H1 (cell line): ENCODE measurements around the gene XKR7. TPM values are rescaled to one million over a fixed set of nuclear protein-coding genes. Genes with fewer than 3 reads are reported as not detected.
A peak's percentile ranks its signal among the peaks of the same experiment; 100 is the strongest.

Experiments
- CTCF ChIA-PET: fragments of 300-600 bp; sonication (Branson Sonifier 250); formaldehyde crosslinking; loops from one replicate; lab custom pipeline; 2021; ENCODE audit not compliant: partially characterized antibody; lab: Charles Lee
- POLR2A ChIA-PET: fragments of 300-600 bp; sonication (Branson Sonifier 250); formaldehyde crosslinking; loops from one replicate; lab custom pipeline; 2021; ENCODE audit warnings: inconsistent platforms; ENCODE audit not compliant: partially characterized antibody; lab: Charles Lee
- DNase-seq, 2 experiments: peaks; one replicate each; pipeline versions ENCODE4 v3.0.0 to v3.0.0-alpha.2; 2010 to 2022; ENCODE audit warnings: low spot score in 2 of 2, low read depth in 1 of 2, mixed read lengths in 1 of 2
- FAIRE-seq: peaks from 2 replicates; lab custom pipeline; 2011; peaks lifted over from hg19 to GRCh38; lab: Jason Lieb, UNC
- H2AFZ ChIP-seq: 2 replicates; pipeline ENCODE4 v1.8.1; 2012; ENCODE audit warnings: low read length, inconsistent platforms
- H2AK5ac ChIP-seq: 2 replicates; pipeline ENCODE4 v1.6.1; 2013; ENCODE audit warnings: low read depth, low read length
- H2BK120ac ChIP-seq: replicated peaks from 2 replicates; pipeline ENCODE3; 2013; ENCODE audit warnings: low read depth, low read length, inconsistent platforms
- H2BK12ac ChIP-seq: 2 replicates; pipeline ENCODE4 v1.6.1; 2013; ENCODE audit warnings: low read depth, low read length
- H2BK15ac ChIP-seq: 2 replicates; pipeline ENCODE4 v1.6.1; 2013; ENCODE audit warnings: low read length
- H2BK20ac ChIP-seq: 2 replicates; pipeline ENCODE4 v1.6.1; 2013; ENCODE audit warnings: low read length
- H2BK5ac ChIP-seq: 2 replicates; pipeline ENCODE4 v1.6.1; 2013; ENCODE audit warnings: low read depth, low read length
- H3K14ac ChIP-seq: 2 replicates; pipeline ENCODE4 v1.6.1; 2013; ENCODE audit warnings: inconsistent platforms; ENCODE audit not compliant: insufficient read length
- H3K18ac ChIP-seq: 2 replicates; pipeline ENCODE4 v1.6.1; 2013; ENCODE audit warnings: low read length; ENCODE audit errors: extremely low read depth
- H3K23ac ChIP-seq: 2 replicates; pipeline ENCODE4 v1.6.1; 2013; ENCODE audit warnings: inconsistent platforms; ENCODE audit not compliant: insufficient read length
- H3K23me2 ChIP-seq: 2 replicates; pipeline ENCODE4 v1.6.1; 2013; ENCODE audit warnings: low read depth, low read length
- H3K27ac ChIP-seq: 2 replicates; pipeline ENCODE4 v1.6.1; 2011; ENCODE audit warnings: low read depth, low read length, inconsistent platforms
- H3K27me3 ChIP-seq, 4 experiments: replicated peaks in 1 of 4; 1 replicate in 1 of 4; 2 replicates in 3 of 4; pipeline versions ENCODE4 v1.6.1 to v1.8.1; 2011 to 2013; ENCODE audit warnings: low read length in 3 of 4, mild to moderate bottlenecking in 3 of 4, inconsistent platforms in 2 of 4, mixed read lengths in 2 of 4, moderate library complexity in 1 of 4; ENCODE audit not compliant: control insufficient read depth in 3 of 4, insufficient read depth in 3 of 4; ENCODE audit errors: extremely low read depth in 1 of 4
- H3K36me3 ChIP-seq, 4 experiments: 2 replicates each; pipeline versions ENCODE4 v1.6.1 to v1.8.1; 2011 to 2013; ENCODE audit warnings: mild to moderate bottlenecking in 4 of 4, low read length in 3 of 4, moderate library complexity in 2 of 4, control low read depth in 1 of 4, inconsistent platforms in 1 of 4; ENCODE audit not compliant: insufficient read depth in 4 of 4, control insufficient read depth in 2 of 4
- H3K4ac ChIP-seq: replicated peaks from 2 replicates; pipeline ENCODE3; 2013; ENCODE audit warnings: low read length, low read depth, mixed read lengths, inconsistent platforms; ENCODE audit not compliant: insufficient read length
- H3K4me1 ChIP-seq, 4 experiments: replicated peaks in 1 of 4; 1 replicate in 1 of 4; 2 replicates in 3 of 4; pipeline versions ENCODE4 v1.6.1 to v1.8.1; 2011 to 2013; ENCODE audit warnings: low read length in 3 of 4, inconsistent platforms in 2 of 4, mixed read lengths in 1 of 4; ENCODE audit not compliant: insufficient read depth in 4 of 4, control insufficient read depth in 3 of 4
- H3K4me2 ChIP-seq, 2 experiments: 2 replicates each; pipeline versions ENCODE4 v1.6.1 to v1.8.1; 2011 to 2013; ENCODE audit warnings: low read depth in 2 of 2, low read length in 2 of 2, control low read depth in 1 of 2, inconsistent platforms in 1 of 2, mild to moderate bottlenecking in 1 of 2; ENCODE audit not compliant: insufficient read depth in 1 of 2
- H3K4me3 ChIP-seq, 4 experiments: fragments of 200-600, 300-600 bp in 1 of 4; sonication (generic), shearing (Covaris generic), sonication (Bioruptor Twin) in 1 of 4; 2 replicates each; pipeline versions ENCODE4 v1.5.1 to v1.8.1; 2011 to 2016; ENCODE audit warnings: low read length in 4 of 4, low read depth in 3 of 4, control low read depth in 2 of 4, inconsistent platforms in 2 of 4, mild to moderate bottlenecking in 2 of 4, mixed read lengths in 1 of 4, moderate library complexity in 1 of 4; ENCODE audit not compliant: insufficient read depth in 2 of 4; ENCODE audit errors: extremely low read depth in 1 of 4
- H3K56ac ChIP-seq: replicated peaks from 2 replicates; pipeline ENCODE3; 2013; ENCODE audit warnings: low read depth, mild to moderate bottlenecking, mixed read lengths, low read length, inconsistent platforms; ENCODE audit not compliant: insufficient read length
- H3K79me1 ChIP-seq: 2 replicates; pipeline ENCODE4 v1.6.1; 2013; ENCODE audit warnings: low read depth, low read length, control low read depth
- H3K79me2 ChIP-seq, 2 experiments: 2 replicates each; pipeline versions ENCODE4 v1.6.1 to v1.8.1; 2012 to 2013; ENCODE audit warnings: low read length in 2 of 2, mild to moderate bottlenecking in 2 of 2, inconsistent platforms in 1 of 2; ENCODE audit not compliant: insufficient read depth in 2 of 2, control insufficient read depth in 1 of 2
- H3K9ac ChIP-seq, 4 experiments: replicated peaks in 1 of 4; 1 replicate in 1 of 4; 2 replicates in 3 of 4; pipeline versions ENCODE4 v1.6.1 to v1.8.1; 2011 to 2013; ENCODE audit warnings: low read depth in 3 of 4, low read length in 3 of 4, control low read depth in 2 of 4, mild to moderate bottlenecking in 2 of 4, moderate library complexity in 2 of 4, inconsistent platforms in 1 of 4; ENCODE audit errors: extremely low read depth in 1 of 4
- H3K9me3 ChIP-seq, 2 experiments: 2 replicates each; pipeline versions ENCODE4 v1.6.1 to v1.8.1; 2012 to 2013; ENCODE audit warnings: mild to moderate bottlenecking in 2 of 2, moderate library complexity in 2 of 2, control low read depth in 1 of 2, inconsistent platforms in 1 of 2, low read depth in 1 of 2, low read length in 1 of 2, mixed read lengths in 1 of 2; ENCODE audit not compliant: insufficient read depth in 2 of 2
- H4K20me1 ChIP-seq, 2 experiments: replicated peaks in 1 of 2; 2 replicates each; pipeline versions ENCODE3 to v1.8.1; 2011 to 2013; ENCODE audit warnings: inconsistent platforms in 2 of 2, low read length in 2 of 2, mild to moderate bottlenecking in 1 of 2; ENCODE audit not compliant: insufficient read depth in 2 of 2, control insufficient read depth in 1 of 2
- H4K5ac ChIP-seq: 2 replicates; pipeline ENCODE4 v1.6.1; 2013; ENCODE audit warnings: low read length, low read depth, mixed read lengths, inconsistent platforms; ENCODE audit not compliant: insufficient read length
- H4K8ac ChIP-seq: 2 replicates; pipeline ENCODE4 v1.8.0; 2013; ENCODE audit warnings: mild to moderate bottlenecking, moderate library complexity, low read length, inconsistent platforms; ENCODE audit not compliant: insufficient read depth; ENCODE audit errors: extremely low read depth
- H4K91ac ChIP-seq: replicated peaks from 2 replicates; pipeline ENCODE3; 2013; ENCODE audit warnings: low read length, mixed read lengths, inconsistent platforms; ENCODE audit not compliant: insufficient read length
- KDM1A ChIP-seq: fragments of 200-600, 300-600 bp; sonication (generic); IDR thresholded peaks from 2 replicates; pipeline ENCODE4 v1.7.1; 2016; ENCODE audit warnings: mild to moderate bottlenecking, low read length, borderline replicate concordance
- MAFK ChIP-seq: IDR thresholded peaks from 2 replicates; pipeline ENCODE4 v1.6.1; 2012; ENCODE audit warnings: low read depth, mild to moderate bottlenecking, improper control_type of control experiment, low read length
- TEAD4 ChIP-seq: IDR thresholded peaks from 2 replicates; pipeline ENCODE4 v1.6.1; 2012; ENCODE audit warnings: low read depth, low read length, inconsistent platforms, mixed read lengths
- WGBS, 2 experiments: shearing (Covaris generic) in 1 of 2; methylation state at CpG; one replicate each; pipeline versions ENCODE4 v1.1.6 to v1.1.7; 2013 to 2015; ENCODE audit warnings: low lambda C conversion rate in 2 of 2, mixed read lengths in 2 of 2, inconsistent platforms in 1 of 2, low coverage in 1 of 2, missing lambda C conversion rate in 1 of 2; ENCODE audit not compliant: insufficient replicate concordance in 2 of 2, insufficient coverage in 1 of 2, insufficient read length in 1 of 2; ENCODE audit errors: extremely low coverage in 1 of 2, missing lambda C conversion rate in 1 of 2; 5-methylcytosine and 5-hydroxymethylcytosine counted together
- polyA plus RNA-seq, 7 experiments: library from polyadenylated mRNA; depleted of rRNA in 3 of 7; stranded (reverse) in 5 of 7; unstranded in 2 of 7; fragments of >200 nt in 5 of 7; fragments of 200-250 nt in 2 of 7; gene quantifications; 1 replicate in 5 of 7; 2 replicates in 1 of 7; 4 replicates in 1 of 7; pipeline versions ENCODE4 v1.2.1 to v1.2.3, GENCODE V29; 2011 to 2013; ENCODE audit warnings: missing spikeins in 2 of 7, mixed read lengths in 2 of 7
- total RNA-seq: library from RNA; stranded (reverse); fragmentation: NEBNext Ultra II Directional; extraction: Animal tissue kit (Norgen Biotek cat#: 25700); gene quantifications from 2 replicates; pipeline ENCODE4 v1.2.1, GENCODE V29; 2021

The XKR7 gene
- total and polyA plus RNA-seq, 2 of the 8 experiments (the other 6 are each of a cell fraction or from before 2014, with no cell fraction given) = 1.8 to 2.4 TPM

DNA sequence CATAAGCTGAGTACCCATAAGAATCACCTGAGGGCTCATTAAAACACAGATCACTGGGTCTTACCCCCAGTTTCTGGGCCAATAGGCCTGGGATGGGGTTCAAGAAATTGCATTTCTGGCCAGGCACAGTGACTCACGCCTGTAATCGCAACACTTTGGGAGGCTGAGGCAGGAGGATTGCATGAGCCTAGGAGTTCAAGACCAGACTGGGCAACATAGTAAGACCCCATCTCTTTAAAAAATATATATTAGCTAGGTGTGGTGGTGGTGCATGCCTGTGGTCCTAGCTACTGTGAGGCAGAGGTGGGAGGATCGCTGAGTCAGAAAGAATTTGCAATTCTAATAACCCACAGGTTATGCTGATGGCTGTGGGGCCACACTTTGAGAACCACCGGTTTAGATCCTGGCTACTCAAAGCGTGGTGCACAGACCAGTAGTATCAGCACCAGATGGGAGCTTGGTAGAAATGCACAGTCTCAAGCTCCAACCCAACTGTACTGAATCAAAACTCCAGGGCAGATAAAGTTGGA lies 44.3 kb downstream of the XKR7 start:
- Histone ChIP-seq H2AK5ac (no peak overlapping the region), H3K4me2 (peak overlapping the region in 1 of 2 experiments; percentile 10; a peak in 1 of 4 replicates), H3K23me2 (peaks cover 2% of the 10 kb centered on the region; the same call in 1 of the 2 replicates), H3K4ac (no peak overlapping the region), H4K20me1 (no peaks in the 10 kb centered on the region), H3K27me3 (peaks cover 0 to 3% (median under 1%) of the 10 kb centered on the region in 4 experiments; a peak in 2 of 7 replicates), H3K79me1 (no peaks in the 10 kb centered on the region), H2BK15ac (peak overlapping the region; percentile 25; the same call in 1 of the 2 replicates), H3K4me3 (no peak overlapping the region), H3K18ac (no peak overlapping the region), H2BK120ac (no peak overlapping the region), H2BK20ac (0 out of 2 replicates have a peak overlapping the region, but pooled peaks have one; percentile 61), H3K56ac (no peak overlapping the region)
- peak; percentile 48 for FAIRE-seq
- 86% methylated on average over 5 of the region's 5 CpGs; no CpG with 5 or more reads in 1 of the 2 experiments for WGBS, 2 experiments
- CTCF ChIA-PET = interaction anchor here (1.1 to 3.2 kb wide), 12 partner anchors 11 to 166 kb away, joined by 3 to 16 read pairs (median 6); partner anchors contain the start of genes PDRG1 and XKR7
- peak; percentile 81 for TF ChIP-seq KDM1A
- peak; percentile 47; the same call in 1 of the 2 replicates for TF ChIP-seq MAFK
- no peak for TF ChIP-seq TEAD4
- TF ChIP-seq, all 59 proteins: peak for 2
- Histone ChIP-seq H3K79me2 (no peaks in the 10 kb centered on the region), H3K14ac (no peak overlapping the region), H3K23ac (no peak overlapping the region), H4K91ac (no peak overlapping the region), H2BK12ac (no peak overlapping the region), H3K36me3 (no peaks in the 10 kb centered on the region), H3K9me3 (no peaks in the 10 kb centered on the region; a peak in 1 of 4 replicates), H2AFZ (0 out of 2 replicates have a peak overlapping the region, but pooled peaks have one; percentile 1), H3K4me1 (peaks cover 15 to 20% (median 20%) of the 10 kb centered on the region in 4 experiments), H3K9ac (no peak overlapping the region), H2BK5ac (no peak overlapping the region), H3K27ac (no peak overlapping the region), H4K5ac (no peak overlapping the region), H4K8ac (no peak overlapping the region)
- no peak for DNase-seq
- POLR2A ChIA-PET = interaction anchor here (0.8 to 1.3 kb wide), 3 partner anchors 23 to 106 kb away, joined by 3 read pairs; no protein-coding TSS in a partner anchor
